Stimulated activated CD4-positive, alpha-beta T cell treated with anti-CD3 and anti-CD28 coated beads, Interleukin-2, amount 100 ng/mL, for 48 hours (primary cell): ENCODE data around the gene ASPN.

Source experiments
- DNase-seq, 2 donors: peaks; one replicate each; pipeline ENCODE4 v3.0.0-alpha.2; 2020

Gene ASPN

GRCh38 chr9:92482329-92482728 is at the start of gene ASPN:
Gene ASPN, minus strand, starts transcription at chr9:92482506.
- DNase-seq: no peak

GRCh38 chr9:92530893-92531292 is 48.6 kb upstream of the ASPN start:
- no peak for DNase-seq

- DNase-seq: no peak
Observed at GRCh38 chr9:92529124-92529523, 46.8 kb upstream of the ASPN start.

GRCh38 chr9:92528522-92528849 is 46.2 kb upstream of the ASPN start:
- DNase-seq: no peak

- no peak for DNase-seq
Observed at GRCh38 chr9:92527832-92528521, 45.7 kb upstream of the ASPN start.

- DNase-seq: no peak
Observed at GRCh38 chr9:92527291-92527828, 45.1 kb upstream of the ASPN start.

GRCh38 chr9:92525306-92525705 is 43.0 kb upstream of the ASPN start:
- no peak for DNase-seq

GRCh38 chr9:92524881-92525280 is 42.6 kb upstream of the ASPN start:
- DNase-seq: no peak

- no peak for DNase-seq
Observed at GRCh38 chr9:92522983-92523970, 41.0 kb upstream of the ASPN start.

GRCh38 chr9:92520837-92521236 is 38.5 kb upstream of the ASPN start:
- no peak for DNase-seq

- DNase-seq: no peak
Observed at GRCh38 chr9:92518199-92518598, 35.9 kb upstream of the ASPN start.

GRCh38 chr9:92517046-92517445 is 34.7 kb upstream of the ASPN start:
- DNase-seq: no peak

- no peak for DNase-seq
Observed at GRCh38 chr9:92516521-92516920, 34.2 kb upstream of the ASPN start.

GRCh38 chr9:92514635-92515034 is 32.3 kb upstream of the ASPN start:
- no peak for DNase-seq

- no peak for DNase-seq
Observed at GRCh38 chr9:92513349-92513748, 31.0 kb upstream of the ASPN start.

GRCh38 chr9:92512622-92513021 is 30.3 kb upstream of the ASPN start:
- DNase-seq: no peak

GRCh38 chr9:92510747-92511146 is 28.4 kb upstream of the ASPN start:
- DNase-seq: no peak

- no peak for DNase-seq
Observed at GRCh38 chr9:92509050-92509449, 26.7 kb upstream of the ASPN start.

- no peak for DNase-seq
Observed at GRCh38 chr9:92508018-92508820, 25.9 kb upstream of the ASPN start.

GRCh38 chr9:92507496-92507895 is 25.2 kb upstream of the ASPN start:
- no peak for DNase-seq

GRCh38 chr9:92507005-92507404 is 24.7 kb upstream of the ASPN start:
- no peak for DNase-seq

- no peak for DNase-seq
Observed at GRCh38 chr9:92506184-92506857, 24.0 kb upstream of the ASPN start.

GRCh38 chr9:92504881-92505280 is 22.6 kb upstream of the ASPN start:
- DNase-seq: no peak
